Motor neuron (in vitro differentiated cells): ENCODE data around the gene SLC4A4. TPM values are rescaled to one million over a fixed set of nuclear protein-coding genes. Genes with fewer than 3 reads are reported as not detected.
A peak's percentile ranks its signal among the peaks of the same experiment; 100 is the strongest.

Source experiments
- ATAC-seq, 8 experiments: fragments of 200-7000 bp; cut with Tn5 transposase; replicated peaks in 6 of 8; 2 replicates each; pipeline ENCODE4 v1.8.0; 2021; ENCODE audit warnings: mild to moderate bottlenecking in 8 of 8, moderate library complexity in 8 of 8
- H3K27ac ChIP-seq, 2 donors: fragments of 250-450 bp; sonication (Bioruptor Pico); 2 replicates each; pipeline ENCODE4 v1.9.0; 2021; ENCODE audit warnings: antibody characterized with exemption in 2 of 2, mild to moderate bottlenecking in 2 of 2, moderate library complexity in 1 of 2
- H3K4me1 ChIP-seq, 2 donors: fragments of 250-450 bp; sonication (Bioruptor Pico); replicated peaks in 1 of 2; 2 replicates each; pipeline ENCODE4 v1.6.1; 2021; ENCODE audit warnings: antibody characterized with exemption in 2 of 2, mild to moderate bottlenecking in 2 of 2, moderate library complexity in 1 of 2
- H3K4me3 ChIP-seq, 5 donors: fragments of 250-450 bp; sonication (Bioruptor Pico); 2 replicates each; pipeline ENCODE4 v1.9.0; 2021; ENCODE audit warnings: antibody characterized with exemption in 5 of 5, mild to moderate bottlenecking in 5 of 5, moderate library complexity in 4 of 5
- WGBS, 10 experiments: fragments of 450-650 bp; shearing (Covaris generic); methylation state at CpG; one replicate each; pipeline ENCODE4 v1.0.0; 2022; 5-methylcytosine and 5-hydroxymethylcytosine counted together
- in situ Hi-C, 9 experiments: fragments of 400-800 bp; cut with MboI; loops; one replicate each; pipeline ENCODE4 v1.15.0; 2021; ENCODE audit warnings: low sequenced_read_pairs in 9 of 9, low pct_unique_long_range_greater_than_20kb in 2 of 9; ENCODE audit not compliant: unreplicated experiment in 9 of 9
- total RNA-seq, 8 experiments: library from RNA; unstranded; fragments of 300-600 nt; gene quantifications; 2 replicates each; pipeline versions ENCODE4 v1.2.3 to v1.2.4, GENCODE V29; 2022

SLC4A4 gene
- total RNA-seq, 8 experiments from 2014 or later, result 0.05 to 35.1 (median 1.0) TPM; not detected in 1

- 14 to 93% (median 67%) methylated on average over 1 to 3 of the region's 3 CpGs for whole genome bisulfite sequencing, 10 experiments
- in situ Hi-C loops, result loop anchor here in 1 of 9 experiments (25.0 kb wide), 1 partner anchor 138 kb away; no protein-coding TSS in a partner anchor
- ATAC-seq, result no peak
- H3K27ac ChIP-seq, result no peak overlapping the region
- H3K4me3 ChIP-seq, result no peak overlapping the region
- H3K4me1 ChIP-seq, result no peaks in the 10 kb centered on the region
Measured at GRCh38 chr4:71549516-71550160, 210.8 kb downstream of the SLC4A4 start.

GRCh38 chr4:71550220-71551165 is 211.7 kb downstream of the SLC4A4 start:
- WGBS, 10 experiments, result 5 to 78% (median 55%) methylated on average over 1 to 7 of the region's 7 CpGs; no CpG with 5 or more reads in 1 of the 10 experiments
- ATAC-seq, result peak in 2 of 8 experiments; percentile 74 to 80
- in situ Hi-C loops, result loop anchor here in 1 of 9 experiments (25.0 kb wide), 1 partner anchor 137 kb away; no protein-coding TSS in a partner anchor
- Histone ChIP-seq H3K4me1 (no peaks in the 10 kb centered on the region), H3K4me3 (no peak overlapping the region), H3K27ac (no peak overlapping the region)

- in situ Hi-C loops, result loop anchor here in 1 of 9 experiments (25.0 kb wide), 1 partner anchor 134 kb away; no protein-coding TSS in a partner anchor
Measured at GRCh38 chr4:71553605-71554004, 214.8 kb downstream of the SLC4A4 start.

GRCh38 chr4:71554025-71554424 is 215.2 kb downstream of the SLC4A4 start:
- Histone ChIP-seq H3K4me3 (no peak overlapping the region), H3K27ac (no peak overlapping the region), H3K4me1 (no peaks in the 10 kb centered on the region)
- no peak for ATAC-seq
- in situ Hi-C loops, result loop anchor here in 1 of 9 experiments (25.0 kb wide), 1 partner anchor 133 kb away; no protein-coding TSS in a partner anchor
- WGBS, 10 experiments, result 15 to 90% (median 72%) methylated on average over 1 to 2 of the region's 2 CpGs

More at GRCh38 chr4:71553605-71554004, 214.8 kb downstream of the SLC4A4 start:
- ATAC-seq, result peak in 5 of 8 experiments; percentile 52 to 85 (median 63)
- Histone ChIP-seq H3K4me1 (no peaks in the 10 kb centered on the region), H3K4me3 (no peak overlapping the region), H3K27ac (no peak overlapping the region)
- WGBS, 10 experiments, result 0 to 57% (median 42%) methylated on average over 1 of the region's 1 CpG; no CpG with 5 or more reads in 3 of the 10 experiments

GRCh38 chr4:71558248-71558647 is 219.4 kb downstream of the SLC4A4 start:
- in situ Hi-C loops, result loop anchor here in 1 of 9 experiments (25.0 kb wide), 1 partner anchor 129 kb away; no protein-coding TSS in a partner anchor
- Histone ChIP-seq H3K4me1 (no peaks in the 10 kb centered on the region), H3K27ac (no peak overlapping the region), H3K4me3 (no peak overlapping the region)
- 0 to 100% (median 58%) methylated on average over 1 of the region's 1 CpG; no CpG with 5 or more reads in 2 of the 10 experiments for WGBS, 10 experiments
- no peak for ATAC-seq

- no peaks in the 10 kb centered on the region for H3K4me1 ChIP-seq
- no peak overlapping the region for H3K27ac ChIP-seq
- ATAC-seq, result peak in 1 of 8 experiments; percentile 34
- H3K4me3 ChIP-seq, result no peak overlapping the region
- in situ Hi-C loops, result loop anchor here in 1 of 9 experiments (25.0 kb wide), 1 partner anchor 127 kb away; no protein-coding TSS in a partner anchor
- 0% methylated on average over 1 of the region's 1 CpG; no CpG with 5 or more reads in 1 of the 10 experiments for WGBS, 10 experiments
Measured at GRCh38 chr4:71559957-71560571, 221.2 kb downstream of the SLC4A4 start.

GRCh38 chr4:71564775-71565174 is 226.0 kb downstream of the SLC4A4 start:
- 83 to 100% (median 100%) methylated on average over 1 to 2 of the region's 2 CpGs; no CpG with 5 or more reads in 1 of the 10 experiments for WGBS, 10 experiments
- in situ Hi-C loops, result loop anchor here in 1 of 9 experiments (25.0 kb wide), 1 partner anchor 123 kb away; no protein-coding TSS in a partner anchor
- H3K27ac ChIP-seq, result no peak overlapping the region
- ATAC-seq, result no peak
- H3K4me3 ChIP-seq, result no peak overlapping the region
- H3K4me1 ChIP-seq, result no peaks in the 10 kb centered on the region

GRCh38 chr4:71566856-71567255 is 228.0 kb downstream of the SLC4A4 start:
- ATAC-seq, result no peak
- Histone ChIP-seq H3K27ac (no peak overlapping the region), H3K4me1 (no peaks in the 10 kb centered on the region), H3K4me3 (no peak overlapping the region)
- WGBS, 10 experiments, result 57 to 90% (median 86%) methylated on average over 1 to 3 of the region's 3 CpGs; no CpG with 5 or more reads in 1 of the 10 experiments
- in situ Hi-C loops, result loop anchor here in 1 of 9 experiments (25.0 kb wide), 1 partner anchor 120 kb away; no protein-coding TSS in a partner anchor

- in situ Hi-C loops, result loop anchor here in 1 of 9 experiments (25.0 kb wide), 1 partner anchor 119 kb away; no protein-coding TSS in a partner anchor
- no peak overlapping the region for H3K4me3 ChIP-seq
- no peak overlapping the region for H3K27ac ChIP-seq
- no peaks in the 10 kb centered on the region for H3K4me1 ChIP-seq
- WGBS, 10 experiments, result 0% methylated on average over 1 of the region's 1 CpG; no CpG with 5 or more reads in 9 of the 10 experiments
- no peak for ATAC-seq
Measured at GRCh38 chr4:71568131-71568530, 229.3 kb downstream of the SLC4A4 start.

- in situ Hi-C loops, result loop anchor here in 1 of 9 experiments (25.0 kb wide), 1 partner anchor 117 kb away; no protein-coding TSS in a partner anchor
- no peaks in the 10 kb centered on the region for H3K4me1 ChIP-seq
- WGBS, 10 experiments, result 78 to 93% (median 85%) methylated on average over 1 to 3 of the region's 3 CpGs; no CpG with 5 or more reads in 1 of the 10 experiments
- H3K27ac ChIP-seq, result no peak overlapping the region
- no peak overlapping the region for H3K4me3 ChIP-seq
- ATAC-seq, result no peak
Measured at GRCh38 chr4:71570492-71570891, 231.7 kb downstream of the SLC4A4 start.

- WGBS, 10 experiments, result 64 to 100% (median 96%) methylated on average over 1 to 3 of the region's 3 CpGs
- no peak for ATAC-seq
- in situ Hi-C loops, result loop anchor here in 1 of 9 experiments (25.0 kb wide), 1 partner anchor 116 kb away; no protein-coding TSS in a partner anchor
- Histone ChIP-seq H3K4me3 (no peak overlapping the region), H3K4me1 (no peaks in the 10 kb centered on the region), H3K27ac (no peak overlapping the region)
Measured at GRCh38 chr4:71571346-71571745, 232.5 kb downstream of the SLC4A4 start.

- H3K27ac ChIP-seq, result no peak overlapping the region
- no peak overlapping the region for H3K4me3 ChIP-seq
- peaks cover 2 to 3% of the 10 kb centered on the region in 2 donors for H3K4me1 ChIP-seq
- no peak for ATAC-seq
- 5 to 100% (median 73%) methylated on average over 1 to 3 of the region's 3 CpGs for WGBS, 10 experiments
- in situ Hi-C loops, result no loop called here
Measured at GRCh38 chr4:71583971-71584370, 245.2 kb downstream of the SLC4A4 start.
